GM19452 (cell line): ENCODE data around the gene KAT14.
"Not testable (repeated sequence)": the region's sequence is repeated elsewhere in the genome, so short reads cannot be mapped to it uniquely, and the experiment has no call there.

Experiments used
- ATAC-seq: cut with Tn5 transposase; IDR thresholded peaks from one replicate; pipeline ENCODE4 v1.9.1; 2021; ENCODE audit not compliant: unreplicated experiment

KAT14 gene

DNA sequence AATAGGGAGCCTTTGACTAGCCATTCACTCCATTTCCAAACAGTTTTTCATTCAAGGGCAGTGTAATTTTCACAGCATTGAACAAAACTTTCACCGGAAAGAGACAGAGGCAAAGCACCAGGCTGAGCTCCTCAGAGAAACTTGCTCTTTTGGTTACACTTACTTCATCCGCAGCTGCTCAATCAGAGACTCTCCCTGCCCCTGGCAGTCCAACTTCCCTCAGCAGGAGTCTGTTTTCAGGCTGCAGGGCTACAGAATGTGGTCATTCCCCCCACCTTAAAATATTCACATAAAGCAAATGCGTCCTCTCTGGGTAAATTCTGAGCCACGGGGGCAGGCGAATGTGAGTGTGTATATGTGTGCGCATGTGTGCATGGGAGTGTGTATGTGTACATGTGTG is 80.6 kb downstream of the KAT14 start:
- no peak for ATAC-seq

DNA sequence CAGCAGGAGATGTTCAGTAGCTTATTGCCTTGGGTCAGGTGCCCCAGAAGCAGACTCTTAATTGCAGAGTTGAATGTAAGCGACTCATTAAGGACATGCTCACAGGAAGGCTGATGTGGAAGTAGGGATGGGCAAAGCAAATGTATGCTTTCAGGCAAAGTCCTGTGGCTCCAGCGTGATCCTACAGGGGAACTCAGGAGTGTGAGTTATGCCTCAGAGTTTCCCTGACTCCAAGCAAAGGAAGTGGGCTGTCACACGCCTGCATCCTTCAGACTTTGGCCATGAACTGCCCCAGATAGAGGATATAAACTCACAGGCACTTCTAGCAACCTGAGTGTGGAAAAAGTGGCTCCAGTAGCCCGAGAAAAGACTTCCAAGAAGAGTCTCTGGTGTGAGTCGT is 85.7 kb downstream of the KAT14 start:
- no peak for ATAC-seq

DNA sequence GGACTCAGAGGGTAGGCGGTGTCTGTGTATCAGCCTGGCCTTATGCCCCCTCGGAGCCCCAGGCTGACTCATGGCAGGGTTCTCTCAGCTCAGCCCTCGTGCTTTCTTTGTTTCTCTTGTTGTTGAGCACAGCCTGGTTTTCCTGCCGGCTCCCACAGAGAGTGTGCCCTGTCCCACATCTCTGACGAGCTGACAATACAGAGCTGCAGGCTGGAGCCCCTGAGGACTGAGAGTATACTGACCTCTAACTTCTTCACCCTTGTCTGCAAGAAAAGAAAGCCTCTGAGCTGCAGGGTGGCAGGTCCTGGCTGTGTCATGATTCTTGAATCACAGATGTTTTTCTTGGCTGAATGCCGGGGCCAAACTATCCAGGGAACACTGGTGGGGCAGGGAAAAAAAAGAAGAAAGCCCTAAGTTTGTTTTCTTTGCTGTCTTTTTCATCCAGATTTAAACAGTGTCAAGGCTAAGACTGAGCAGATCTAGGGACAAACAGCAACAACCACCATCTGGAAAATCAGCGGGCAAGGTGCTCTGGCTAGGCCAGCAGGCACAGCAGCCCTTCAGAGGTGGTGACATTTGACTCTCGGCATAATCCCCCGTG is 87.4 kb downstream of the KAT14 start:
- ATAC-seq, result no peak

- ATAC-seq, result no peak
Measured at GRCh38 chr20:18225632-18226031, 88.0 kb downstream of the KAT14 start.

GRCh38 chr20:18226741-18227140 is 89.1 kb downstream of the KAT14 start:
- ATAC-seq, result not testable (repeated sequence)

DNA sequence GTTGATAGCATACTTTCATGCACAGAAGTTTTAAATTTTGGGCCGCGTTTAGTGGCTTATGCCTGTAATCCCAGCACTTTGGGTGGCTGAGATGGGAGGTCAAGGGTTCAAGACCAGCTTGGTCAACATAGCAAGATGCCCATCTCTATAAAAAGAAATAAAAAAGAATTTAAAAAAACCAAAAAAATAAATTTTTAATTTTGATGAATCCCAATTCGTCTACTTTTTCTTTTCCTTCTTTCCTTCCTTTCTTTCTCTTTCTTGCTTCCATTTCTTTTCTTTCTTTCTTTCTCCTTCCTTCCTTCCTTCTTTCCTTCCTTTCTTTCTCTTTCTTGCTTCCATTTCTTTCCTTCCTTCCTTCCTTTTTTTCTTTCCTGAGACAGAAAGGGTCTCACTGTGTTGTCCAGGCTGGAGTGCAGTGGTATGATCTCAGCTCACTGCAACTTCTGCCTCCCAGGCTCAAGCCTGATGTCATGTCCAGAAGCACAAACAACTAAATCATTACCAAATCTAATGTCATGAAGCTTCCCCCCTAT is 95.8 kb downstream of the KAT14 start:
- ATAC-seq, result no peak
